Omental fat pad (tissue), 4 donors: Measurements from ENCODE around the gene C11orf86. TPM values are rescaled to one million over a fixed set of nuclear protein-coding genes. Genes with fewer than 3 reads are reported as not detected.

Experiments used
- ATAC-seq: fragments of 150-250 bp; one replicate; pipeline ENCODE4 v1.9.1; 2016; ENCODE audit warnings: mild to moderate bottlenecking, moderate library complexity; ENCODE audit not compliant: low FRiP score
- DNase-seq: peaks from one replicate; pipeline ENCODE4 v3.0.0-alpha.2; 2019; ENCODE audit warnings: low spot score
- CTCF ChIP-seq, 3 donors: fragments of 450-650 bp; IDR thresholded peaks; one replicate each; pipeline ENCODE4 v1.5.1; 2016 to 2017; ENCODE audit warnings: antibody characterized with exemption in 3 of 3, mild to moderate bottlenecking in 3 of 3, moderate library complexity in 2 of 3
- total RNA-seq, 4 donors: library from RNA; depleted of rRNA; stranded (reverse); fragments of >200 nt; gene quantifications; one replicate each; pipeline ENCODE4 v1.1.0, GENCODE V29; 2016

C11orf86 gene, protein sequence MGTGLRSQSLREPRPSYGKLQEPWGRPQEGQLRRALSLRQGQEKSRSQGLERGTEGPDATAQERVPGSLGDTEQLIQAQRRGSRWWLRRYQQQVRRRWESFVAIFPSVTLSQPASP
- total RNA-seq, result not detected

GRCh38 chr11:66974724-66975404 is at the start of gene C11orf86:
Gene C11orf86, plus strand, starts transcription at chr11:66975304. Its CDS starts 59 bp downstream, at chr11:66975363.
- DNase-seq (no peak), ATAC-seq (no peak)
- no peak for TF ChIP-seq CTCF (IDR thresholded peaks at IDR 0.05)

DNA sequence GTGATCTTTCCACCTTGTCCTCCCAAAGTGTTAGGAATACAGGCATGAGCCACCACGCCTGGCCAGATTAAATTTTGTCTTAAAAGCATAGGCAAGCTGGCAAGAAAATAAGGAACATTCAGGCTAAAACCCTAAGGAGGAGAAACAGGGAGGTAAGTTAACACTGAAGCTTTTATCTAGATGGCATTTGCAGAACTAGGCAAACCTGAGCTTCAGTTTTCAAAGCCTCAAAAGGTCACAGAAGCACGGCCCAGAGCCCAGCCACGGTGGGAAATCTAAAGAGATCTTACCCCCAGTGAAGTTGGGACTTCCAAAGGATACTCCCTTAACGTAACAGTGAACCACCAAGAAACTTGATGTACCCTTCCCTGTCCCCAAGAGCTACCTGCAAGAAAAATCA is 45.4 kb upstream of the C11orf86 start:
- no peak for DNase-seq
- no peak for ATAC-seq
- TF ChIP-seq CTCF (IDR thresholded peaks at IDR 0.05), result no peak

DNA sequence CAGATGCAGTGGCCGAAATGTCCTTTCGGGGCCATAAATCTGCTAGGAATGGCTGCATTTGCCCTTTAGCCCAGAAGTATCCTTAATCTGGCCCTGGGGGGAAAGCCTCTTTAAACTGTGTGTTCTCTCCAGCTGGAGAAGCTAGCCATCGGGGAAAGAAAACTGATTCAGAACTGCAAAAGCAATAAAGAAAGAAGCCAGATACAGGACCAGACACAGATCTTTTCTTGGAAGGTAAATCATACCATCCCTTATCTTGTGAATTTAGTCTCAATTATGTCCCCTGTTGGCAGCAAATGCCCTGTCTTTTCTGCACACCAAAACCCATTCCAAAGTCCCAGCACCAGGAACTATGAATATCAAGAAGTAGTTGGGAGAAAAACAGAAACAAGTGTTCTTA is 42.6 kb upstream of the C11orf86 start:
- no peak for TF ChIP-seq CTCF (IDR thresholded peaks at IDR 0.05)
- DNase-seq (no peak), ATAC-seq (no peak)

GRCh38 chr11:66933531-66933930 is 41.6 kb upstream of the C11orf86 start:
- ATAC-seq, result no peak
- no peak for DNase-seq
- no peak for TF ChIP-seq CTCF (IDR thresholded peaks at IDR 0.05)

DNA sequence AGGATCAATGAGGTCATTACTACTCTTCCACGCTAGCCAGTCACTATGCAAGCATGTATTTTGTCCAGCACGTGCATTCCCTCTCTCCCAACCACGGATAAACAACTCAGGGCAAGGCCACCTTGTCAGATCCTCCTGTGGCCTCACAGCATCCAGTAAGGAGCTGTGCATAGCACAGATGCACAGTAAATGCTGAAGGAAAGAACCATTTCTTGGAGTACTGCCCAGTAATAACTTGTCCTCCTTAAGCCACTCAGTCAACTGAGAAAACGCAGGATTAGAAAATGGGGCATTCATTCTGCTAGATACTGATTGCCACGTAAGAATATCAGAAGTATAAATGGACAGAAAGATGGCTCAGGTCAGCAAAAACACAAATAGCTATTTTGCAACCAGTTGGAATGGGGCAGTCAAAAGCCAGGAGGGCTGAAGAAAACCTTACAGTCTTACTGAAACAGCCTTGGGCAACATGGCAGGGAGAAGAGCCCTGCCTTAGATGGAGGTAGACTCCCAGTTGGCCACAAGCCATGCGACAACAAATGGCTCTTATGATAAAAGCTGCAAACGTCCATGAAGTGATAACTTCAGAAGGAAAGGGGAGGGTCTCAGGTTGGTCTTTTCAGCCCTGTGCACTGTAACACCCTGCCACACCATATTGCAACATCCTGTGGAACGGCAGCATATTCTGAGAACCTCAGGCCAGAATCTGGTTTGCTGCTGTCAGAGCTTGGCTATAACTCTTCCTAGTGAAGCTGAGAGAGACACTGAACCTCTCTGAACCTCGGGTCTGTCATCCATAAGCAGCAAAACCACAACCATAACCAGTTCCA is 39.9 kb upstream of the C11orf86 start:
- no peak for TF ChIP-seq CTCF (IDR thresholded peaks at IDR 0.05)
- ATAC-seq (peak; percentile 64), DNase-seq (no peak)

GRCh38 chr11:66936311-66936711 is 38.8 kb upstream of the C11orf86 start:
- ATAC-seq, result no peak
- no peak for TF ChIP-seq CTCF (IDR thresholded peaks at IDR 0.05)
- DNase-seq, result no peak
